GM04503 (cell line): ENCODE measurements around the gene DCAF11.

Experiments used
- DNase-seq: peaks from one replicate; pipeline ENCODE4 v3.0.0-alpha.2; 2012; ENCODE audit warnings: low read depth

Gene DCAF11

GRCh38 chr14:24114532-24115421, at the start of gene DCAF11, which contains the start of gene NRL:
TSS of gene DCAF11 (plus strand) at chr14:24114777. CDS start at chr14:24115595, 818 bp downstream.
TSS of gene NRL (minus strand) at chr14:24114949. CDS start at chr14:24082848, 32,101 bp downstream.
- DNase-seq, result peak; percentile 98

- DNase-seq, result no peak
These were observed 49.7 kb upstream of the DCAF11 start for GRCh38 chr14:24064856-24065255.

GRCh38 chr14:24065408-24065807, 49.2 kb upstream of the DCAF11 start:
- no peak for DNase-seq

- no peak for DNase-seq
These were observed 48.0 kb upstream of the DCAF11 start for GRCh38 chr14:24066496-24067132.

- DNase-seq, result no peak
These were observed 47.2 kb upstream of the DCAF11 start for GRCh38 chr14:24067133-24068082.

GRCh38 chr14:24068711-24069410, 45.7 kb upstream of the DCAF11 start:
- DNase-seq, result no peak

- DNase-seq, result no peak
These were observed 45.2 kb upstream of the DCAF11 start for GRCh38 chr14:24069411-24069735.

- DNase-seq, result no peak
These were observed 44.1 kb upstream of the DCAF11 start for GRCh38 chr14:24070285-24071143.

GRCh38 chr14:24071144-24071697, 43.4 kb upstream of the DCAF11 start, which contains the start of gene CPNE6:
TSS of gene CPNE6 (plus strand) at chr14:24071562. CDS start at chr14:24072937, 1,375 bp downstream.
- DNase-seq, result no peak

- DNase-seq, result no peak
These were observed 42.6 kb upstream of the DCAF11 start for GRCh38 chr14:24071836-24072430.

- no peak for DNase-seq
These were observed 42.1 kb upstream of the DCAF11 start for GRCh38 chr14:24072436-24072835.

- no peak for DNase-seq
These were observed 41.4 kb upstream of the DCAF11 start for GRCh38 chr14:24072881-24073877.

GRCh38 chr14:24074625-24075484, 39.7 kb upstream of the DCAF11 start:
- no peak for DNase-seq

- no peak for DNase-seq
These were observed 38.9 kb upstream of the DCAF11 start for GRCh38 chr14:24075485-24076301.

GRCh38 chr14:24076302-24076601, 38.3 kb upstream of the DCAF11 start:
- DNase-seq, result no peak

GRCh38 chr14:24077086-24077485, 37.5 kb upstream of the DCAF11 start:
- DNase-seq, result no peak

GRCh38 chr14:24078146-24078545, 36.4 kb upstream of the DCAF11 start:
- DNase-seq, result no peak
